GM06990 (cell line): ENCODE results near the gene MTCH1.
A peak's percentile ranks its signal among the peaks of the same experiment; 100 is the strongest.

Source experiments
- DNase-seq: peaks from one replicate; pipeline ENCODE4 v3.0.0-alpha.2; 2011; ENCODE audit not compliant: insufficient read length; ENCODE audit errors: extremely low read depth
- H3K27me3 ChIP-seq: replicated peaks from 2 replicates; pipeline ENCODE4 v1.6.0; 2011; ENCODE audit warnings: low read length; ENCODE audit not compliant: control insufficient read depth, insufficient read depth
- H3K36me3 ChIP-seq: 2 replicates; pipeline ENCODE4 v1.5.1; 2011; ENCODE audit warnings: low read length; ENCODE audit not compliant: control insufficient read depth, insufficient read depth
- H3K4me3 ChIP-seq: replicated peaks from 2 replicates; pipeline ENCODE4 v1.5.1; 2011; ENCODE audit warnings: low read depth, mild to moderate bottlenecking, control low read depth, low read length
- CTCF ChIP-seq: IDR thresholded peaks from 2 replicates; pipeline ENCODE4 v1.5.1; 2011; ENCODE audit warnings: low read length, control low read depth, mild to moderate bottlenecking, inconsistent platforms; ENCODE audit not compliant: insufficient read depth, poor library complexity, severe bottlenecking

MTCH1 gene

GRCh38 chr6:37013516-37014491, 27.8 kb upstream of the MTCH1 start:
- DNase-seq: no peak
- H3K27me3 ChIP-seq: no peaks in the 10 kb centered on the region
- no peak for TF ChIP-seq CTCF
- H3K4me3 ChIP-seq: no peak overlapping the region
- H3K36me3 ChIP-seq: peaks cover 58% of the 10 kb centered on the region

GRCh38 chr6:37011656-37012378, 25.8 kb upstream of the MTCH1 start:
- DNase-seq: no peak
- TF ChIP-seq CTCF: no peak
- H3K27me3 ChIP-seq: no peaks in the 10 kb centered on the region
- peaks cover 55% of the 10 kb centered on the region for H3K36me3 ChIP-seq
- H3K4me3 ChIP-seq: no peak overlapping the region

GRCh38 chr6:37010402-37010892, 24.5 kb upstream of the MTCH1 start:
- H3K4me3 ChIP-seq: no peak overlapping the region
- peaks cover 48% of the 10 kb centered on the region for H3K36me3 ChIP-seq
- no peaks in the 10 kb centered on the region for H3K27me3 ChIP-seq
- TF ChIP-seq CTCF: no peak
- DNase-seq: no peak

- H3K4me3 ChIP-seq: no peak overlapping the region; the same call in 1 of the 2 replicates
- no peak for TF ChIP-seq CTCF
- no peaks in the 10 kb centered on the region for H3K27me3 ChIP-seq
- DNase-seq: no peak
- H3K36me3 ChIP-seq: peaks cover 36% of the 10 kb centered on the region
Measured at GRCh38 chr6:37008484-37009465, 22.8 kb upstream of the MTCH1 start.

DNA sequence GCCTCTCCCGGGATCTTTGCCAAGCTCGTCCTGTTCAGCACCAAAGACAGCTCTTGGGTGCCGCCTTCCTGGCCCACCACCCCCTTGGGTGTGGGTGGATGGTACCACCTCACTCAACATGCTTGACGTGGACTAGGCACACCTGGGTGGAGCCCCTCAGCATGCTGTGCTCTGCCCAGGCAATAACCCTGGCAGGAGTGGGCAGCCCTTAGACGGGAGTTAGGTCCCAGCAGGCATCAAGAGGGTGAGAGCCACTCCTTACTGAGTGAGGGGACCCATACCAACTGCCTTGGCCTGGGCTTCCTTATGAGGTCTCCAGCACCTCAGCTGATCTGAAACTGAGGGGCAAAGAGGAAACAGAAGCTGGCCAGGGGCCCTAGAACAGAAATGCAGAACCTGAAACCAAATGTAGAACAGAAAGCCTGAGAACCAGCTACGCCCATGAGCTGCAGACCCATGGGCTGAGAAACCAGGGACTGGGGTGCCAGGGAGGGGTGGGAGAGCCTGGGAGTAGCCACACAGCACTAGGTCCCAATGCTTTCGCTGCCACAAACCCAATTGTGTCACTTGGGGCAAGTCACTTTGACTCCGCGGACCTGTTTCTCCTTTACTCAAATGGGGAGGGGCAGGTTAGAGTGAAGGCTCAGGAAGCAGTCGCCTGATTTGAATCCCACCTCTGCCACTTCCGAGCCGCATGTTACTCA, 21.5 kb upstream of the MTCH1 start:
- Histone ChIP-seq H3K27me3 (no peaks in the 10 kb centered on the region), H3K4me3 (peak overlapping the region; percentile 92), H3K36me3 (peaks cover 26% of the 10 kb centered on the region)
- no peak for TF ChIP-seq CTCF
- DNase-seq: peak; percentile 53
